HEK293 (cell line): ENCODE data around the gene PDLIM1.

Experiments
- CTCF ChIA-PET: fragments of 350-600 bp; formaldehyde crosslinking; extraction: SDS; loops from one replicate; lab custom pipeline; 2021; ENCODE audit warnings: antibody characterized with exemption; lab: Yijun Ruan, JAX
- POLR2A ChIA-PET: fragments of 300-600 bp; formaldehyde crosslinking; extraction: SDS; loops from one replicate; lab custom pipeline; 2020; ENCODE audit warnings: antibody characterized with exemption, inconsistent platforms; lab: Yijun Ruan, JAX
- H3K27ac ChIP-seq: fragments of 200-500 bp; sonication (Bioruptor generic); 2 replicates; pipeline ENCODE4 v1.5.1; 2014; ENCODE audit warnings: low read depth, low read length, control low read depth, inconsistent platforms; ENCODE audit errors: extremely low read depth
- H3K36me3 ChIP-seq, 2 experiments: fragments of 200-500 bp in 1 of 2; sonication (Bioruptor generic) in 1 of 2; 1 replicate in 1 of 2; 2 replicates in 1 of 2; pipeline ENCODE4 v1.5.1; 2014 to 2017; ENCODE audit warnings: inconsistent platforms in 2 of 2, low read length in 2 of 2; ENCODE audit not compliant: control insufficient read depth in 2 of 2, insufficient read depth in 1 of 2
- H3K4me1 ChIP-seq: fragments of 200-500 bp; sonication (Bioruptor generic); 2 replicates; pipeline ENCODE4 v1.5.1; 2014; ENCODE audit warnings: mild to moderate bottlenecking, low read length, inconsistent platforms; ENCODE audit not compliant: control insufficient read depth, insufficient read depth
- H3K4me3 ChIP-seq: 2 replicates; pipeline ENCODE4 v1.5.1; 2011; ENCODE audit warnings: low read depth, mild to moderate bottlenecking, control low read depth, low read length, moderate library complexity
- H3K9me3 ChIP-seq: fragments of 200-500 bp; sonication (Bioruptor generic); 2 replicates; pipeline ENCODE4 v1.5.1; 2014; ENCODE audit warnings: low read depth, low read length, inconsistent platforms; ENCODE audit not compliant: control insufficient read depth, insufficient read depth
- FEZF1 ChIP-seq: fragments of 450-650 bp; formaldehyde crosslinking; IDR thresholded peaks from 2 replicates; pipeline ENCODE4 v1.5.1; 2016; ENCODE audit warnings: missing biosample characterization, missing genetic modification characterization
- OVOL3 ChIP-seq: fragments of 450-650 bp; formaldehyde crosslinking; IDR thresholded peaks from 2 replicates; pipeline ENCODE4 v1.5.1; 2016; ENCODE audit warnings: missing biosample characterization, missing genetic modification characterization
- PRDM1 ChIP-seq: fragments of 450-650 bp; formaldehyde crosslinking; IDR thresholded peaks from 2 replicates; pipeline ENCODE4; 2016; ENCODE audit warnings: missing biosample characterization, missing genetic modification characterization
- SETDB1 ChIP-seq: IDR thresholded peaks from one replicate; pipeline ENCODE4 v1.6.1; 2017; ENCODE audit warnings: mild to moderate bottlenecking, low read length, moderate library complexity, mixed read lengths; ENCODE audit not compliant: insufficient read length
- SP3 ChIP-seq: fragments of 450-650 bp; formaldehyde crosslinking; IDR thresholded peaks from 2 replicates; pipeline ENCODE4 v1.5.1; 2016; ENCODE audit warnings: missing biosample characterization, missing genetic modification characterization
- YY1 ChIP-seq: fragments of 450-650 bp; formaldehyde crosslinking; IDR thresholded peaks from 2 replicates; pipeline ENCODE4 v1.5.1; 2018; ENCODE audit warnings: missing biosample characterization, missing genetic modification characterization
- ZEB2 ChIP-seq: fragments of 450-650 bp; formaldehyde crosslinking; IDR thresholded peaks from 2 replicates; pipeline ENCODE4 v1.5.1; 2016; ENCODE audit warnings: missing biosample characterization, missing genetic modification characterization
- ZFHX2 ChIP-seq: fragments of 450-650 bp; formaldehyde crosslinking; conservative IDR thresholded peaks from 2 replicates; pipeline ENCODE4 v1.5.1; 2016; ENCODE audit warnings: missing biosample characterization, missing genetic modification characterization
- ZFP37 ChIP-seq: fragments of 450-650 bp; formaldehyde crosslinking; IDR thresholded peaks from 2 replicates; pipeline ENCODE4 v1.5.1; 2016; ENCODE audit warnings: missing biosample characterization, missing genetic modification characterization
- ZIC2 ChIP-seq: fragments of 450-650 bp; formaldehyde crosslinking; IDR thresholded peaks from 2 replicates; pipeline ENCODE4 v1.5.1; 2016; ENCODE audit warnings: missing biosample characterization, missing genetic modification characterization
- ZNF19 ChIP-seq: fragments of 450-650 bp; formaldehyde crosslinking; IDR thresholded peaks from 2 replicates; pipeline ENCODE4; 2016; ENCODE audit warnings: missing biosample characterization, missing genetic modification characterization, low read depth
- ZNF221 ChIP-seq: fragments of 450-650 bp; formaldehyde crosslinking; IDR thresholded peaks from 2 replicates; pipeline ENCODE4 v1.5.1; 2017; ENCODE audit warnings: missing biosample characterization, missing genetic modification characterization, borderline replicate concordance
- ZNF248 ChIP-seq: fragments of 450-650 bp; formaldehyde crosslinking; IDR thresholded peaks from 2 replicates; pipeline ENCODE4 v1.5.1; 2017; ENCODE audit warnings: missing biosample characterization, missing genetic modification characterization
- ZNF350 ChIP-seq: fragments of 450-650 bp; formaldehyde crosslinking; IDR thresholded peaks from 2 replicates; pipeline ENCODE4 v1.5.0; 2017; ENCODE audit warnings: missing biosample characterization, mild to moderate bottlenecking, missing genetic modification characterization
- ZNF404 ChIP-seq: fragments of 450-650 bp; formaldehyde crosslinking; IDR thresholded peaks from 2 replicates; pipeline ENCODE4 v1.5.1; 2017; ENCODE audit warnings: missing biosample characterization, missing genetic modification characterization
- ZNF426 ChIP-seq: fragments of 450-650 bp; formaldehyde crosslinking; IDR thresholded peaks from 2 replicates; pipeline ENCODE4 v1.5.1; 2017; ENCODE audit warnings: missing biosample characterization, missing genetic modification characterization, mild to moderate bottlenecking, inconsistent platforms, moderate library complexity
- ZNF530 ChIP-seq: fragments of 450-650 bp; formaldehyde crosslinking; IDR thresholded peaks from 2 replicates; pipeline ENCODE4 v1.5.1; 2016; ENCODE audit warnings: low read depth, missing biosample characterization, missing genetic modification characterization
- ZNF558 ChIP-seq: fragments of 450-650 bp; formaldehyde crosslinking; IDR thresholded peaks from 2 replicates; pipeline ENCODE4 v1.5.1; 2016; ENCODE audit warnings: missing biosample characterization, missing genetic modification characterization
- ZNF560 ChIP-seq: fragments of 450-650 bp; formaldehyde crosslinking; IDR thresholded peaks from 2 replicates; pipeline ENCODE4 v1.5.1; 2017; ENCODE audit warnings: missing biosample characterization, missing genetic modification characterization, borderline replicate concordance
- ZNF571 ChIP-seq: fragments of 450-650 bp; formaldehyde crosslinking; IDR thresholded peaks from 2 replicates; pipeline ENCODE4 v1.5.0; 2017; ENCODE audit warnings: missing biosample characterization, missing genetic modification characterization
- ZNF585B ChIP-seq: fragments of 450-650 bp; formaldehyde crosslinking; IDR thresholded peaks from 2 replicates; pipeline ENCODE4 v1.5.1; 2016; ENCODE audit warnings: missing biosample characterization, missing genetic modification characterization
- ZNF777 ChIP-seq: fragments of 450-650 bp; formaldehyde crosslinking; IDR thresholded peaks from 2 replicates; pipeline ENCODE4 v1.5.1; 2017; ENCODE audit warnings: missing biosample characterization, missing genetic modification characterization, borderline replicate concordance
- TF ChIP-seq, protein P1 (sequence below): sonication (generic); formaldehyde crosslinking; IDR thresholded peaks from 2 replicates; pipeline ENCODE4 v1.8.1; 2022; ENCODE audit warnings: mild to moderate bottlenecking, moderate library complexity, missing genetic modification reagents
- TF ChIP-seq, protein P2 (sequence below): fragments of 450-650 bp; formaldehyde crosslinking; IDR thresholded peaks from 2 replicates; pipeline ENCODE4; 2016; ENCODE audit warnings: missing biosample characterization, missing genetic modification characterization
- TF ChIP-seq, protein P3 (sequence below): fragments of 450-650 bp; formaldehyde crosslinking; conservative IDR thresholded peaks from 2 replicates; pipeline ENCODE4 v1.5.1; 2016; ENCODE audit warnings: low read depth, missing biosample characterization, missing genetic modification characterization
- TF ChIP-seq, protein P4 (sequence below): fragments of 450-650 bp; formaldehyde crosslinking; IDR thresholded peaks from 2 replicates; pipeline ENCODE4 v1.5.1; 2016; ENCODE audit warnings: missing biosample characterization, missing genetic modification characterization

PDLIM1 gene

DNA sequence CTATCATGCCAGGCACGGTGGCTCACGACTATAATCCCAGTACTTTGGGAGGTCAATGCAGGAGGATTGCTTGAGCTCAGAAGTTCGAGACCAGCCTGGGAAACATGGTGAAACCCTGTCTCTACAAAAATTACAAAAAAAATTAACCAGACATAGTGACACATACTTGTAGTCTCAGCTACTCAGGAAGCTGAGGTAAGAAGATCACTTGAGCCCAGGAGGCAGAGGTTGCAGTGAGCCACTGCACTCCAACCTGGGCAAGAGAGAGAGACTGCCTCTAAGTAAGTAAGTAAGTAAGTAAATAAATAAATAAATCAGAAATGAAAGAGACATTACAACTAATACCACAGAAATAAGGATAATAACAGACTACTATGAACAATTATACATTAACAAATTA is 36.2 kb downstream of the PDLIM1 start (continued):
- TF ChIP-seq ZEB2 (tag by site-specific recombination) (no peak), ZFHX2 (tag by site-specific recombination) (no peak)

DNA sequence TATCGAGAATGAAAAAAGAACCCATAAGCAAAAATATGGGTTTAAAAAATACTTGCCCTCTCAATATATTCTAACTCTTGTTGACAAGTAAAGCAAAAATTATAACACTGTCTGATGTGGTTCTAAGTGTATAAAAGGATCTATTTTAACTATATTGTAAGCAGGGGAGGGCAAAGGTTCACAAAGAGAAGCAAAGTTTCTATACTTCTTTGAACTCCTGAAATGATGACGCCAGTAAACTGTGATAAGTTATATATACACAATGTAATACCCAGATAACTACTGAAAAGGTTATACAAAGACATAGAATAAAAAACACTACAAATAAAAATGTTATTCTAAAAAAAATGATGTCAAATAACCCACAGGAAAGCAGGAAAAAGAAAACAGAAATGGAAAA is 37.1 kb downstream of the PDLIM1 start:
- Histone ChIP-seq H3K36me3 (peaks cover 25 to 28% of the 10 kb centered on the region in 2 experiments), H3K4me1 (no peaks in the 10 kb centered on the region), H3K27ac (no peak overlapping the region), H3K9me3 (no peaks in the 10 kb centered on the region), H3K4me3 (no peak overlapping the region)
- TF ChIP-seq ZNF777 (tag by site-specific recombination), result no peak
- TF ChIP-seq, protein P1, sequence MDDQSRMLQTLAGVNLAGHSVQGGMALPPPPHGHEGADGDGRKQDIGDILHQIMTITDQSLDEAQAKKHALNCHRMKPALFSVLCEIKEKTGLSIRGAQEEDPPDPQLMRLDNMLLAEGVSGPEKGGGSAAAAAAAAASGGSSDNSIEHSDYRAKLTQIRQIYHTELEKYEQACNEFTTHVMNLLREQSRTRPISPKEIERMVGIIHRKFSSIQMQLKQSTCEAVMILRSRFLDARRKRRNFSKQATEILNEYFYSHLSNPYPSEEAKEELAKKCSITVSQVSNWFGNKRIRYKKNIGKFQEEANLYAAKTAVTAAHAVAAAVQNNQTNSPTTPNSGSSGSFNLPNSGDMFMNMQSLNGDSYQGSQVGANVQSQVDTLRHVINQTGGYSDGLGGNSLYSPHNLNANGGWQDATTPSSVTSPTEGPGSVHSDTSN (CRISPR knock-in tag), result no peak
- no peak for TF ChIP-seq ZNF221 (tag by site-specific recombination)
- TF ChIP-seq SP3 (tag by site-specific recombination), result no peak
- TF ChIP-seq ZNF558 (tag by site-specific recombination), result no peak
- TF ChIP-seq ZNF426 (tag by site-specific recombination), result no peak
- TF ChIP-seq FEZF1, result no peak
- no peak for TF ChIP-seq ZFP37
- no peak for TF ChIP-seq YY1
- no peak for TF ChIP-seq ZNF404
- no peak for TF ChIP-seq ZNF19 (tag by site-specific recombination)
- CTCF ChIA-PET, result interaction anchor here (0.6 to 1.4 kb wide), 2 partner anchors 121 to 243 kb away, joined by 3 to 6 read pairs; no protein-coding TSS in a partner anchor
- POLR2A ChIA-PET, result no interaction called here

DNA sequence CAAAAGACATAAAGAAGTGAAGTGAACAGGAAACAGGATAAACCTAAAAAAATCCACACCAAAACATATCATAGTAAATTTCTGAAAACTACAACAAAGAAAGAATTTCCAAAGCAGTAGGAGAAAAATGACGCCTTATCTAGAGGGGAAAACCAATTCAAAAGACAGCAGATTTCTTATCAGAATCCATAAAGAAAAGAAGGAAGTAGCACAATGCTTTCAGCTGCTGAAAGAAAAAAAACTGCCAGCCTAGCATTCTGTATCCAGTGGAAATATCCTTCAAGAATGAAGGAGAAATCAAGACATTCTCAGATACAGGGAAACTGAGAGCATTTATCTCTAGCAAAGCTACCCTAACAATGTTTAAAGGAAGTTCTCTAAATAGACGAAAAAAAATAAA is 37.8 kb downstream of the PDLIM1 start:
- no peaks in the 10 kb centered on the region for H3K4me1 ChIP-seq
- H3K27ac ChIP-seq, result no peak overlapping the region
- H3K4me3 ChIP-seq, result no peak overlapping the region
- no peaks in the 10 kb centered on the region for H3K9me3 ChIP-seq
- ChIA-PET CTCF (interaction anchor here (0.6 kb wide), 1 partner anchor 242 kb away, joined by 3 read pairs; no protein-coding TSS in a partner anchor), POLR2A (no interaction called here)
- H3K36me3 ChIP-seq, result peaks cover 18 to 24% of the 10 kb centered on the region in 2 experiments
- TF ChIP-seq ZNF585B (tag by site-specific recombination) (no peak), ZNF248 (tag by site-specific recombination) (no peak), OVOL3 (tag by site-specific recombination) (no peak), ZNF350 (no peak), ZNF530 (tag by site-specific recombination) (no peak), ZIC2 (tag by site-specific recombination) (no peak), ZNF571 (tag by site-specific recombination) (no peak), PRDM1 (tag by site-specific recombination) (no peak), ZNF560 (tag by site-specific recombination) (no peak), SETDB1 (no peak)
- TF ChIP-seq, protein P2, sequence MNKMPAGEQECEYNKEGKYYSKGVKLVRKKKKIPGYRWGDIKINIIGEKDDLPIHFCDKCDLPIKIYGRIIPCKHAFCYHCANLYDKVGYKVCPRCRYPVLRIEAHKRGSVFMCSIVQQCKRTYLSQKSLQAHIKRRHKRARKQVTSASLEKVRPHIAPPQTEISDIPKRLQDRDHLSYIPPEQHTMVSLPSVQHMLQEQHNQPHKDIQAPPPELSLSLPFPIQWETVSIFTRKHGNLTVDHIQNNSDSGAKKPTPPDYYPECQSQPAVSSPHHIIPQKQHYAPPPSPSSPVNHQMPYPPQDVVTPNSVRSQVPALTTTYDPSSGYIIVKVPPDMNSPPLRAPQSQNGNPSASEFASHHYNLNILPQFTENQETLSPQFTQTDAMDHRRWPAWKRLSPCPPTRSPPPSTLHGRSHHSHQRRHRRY (tag by site-specific recombination), result no peak
- TF ChIP-seq, protein P3, sequence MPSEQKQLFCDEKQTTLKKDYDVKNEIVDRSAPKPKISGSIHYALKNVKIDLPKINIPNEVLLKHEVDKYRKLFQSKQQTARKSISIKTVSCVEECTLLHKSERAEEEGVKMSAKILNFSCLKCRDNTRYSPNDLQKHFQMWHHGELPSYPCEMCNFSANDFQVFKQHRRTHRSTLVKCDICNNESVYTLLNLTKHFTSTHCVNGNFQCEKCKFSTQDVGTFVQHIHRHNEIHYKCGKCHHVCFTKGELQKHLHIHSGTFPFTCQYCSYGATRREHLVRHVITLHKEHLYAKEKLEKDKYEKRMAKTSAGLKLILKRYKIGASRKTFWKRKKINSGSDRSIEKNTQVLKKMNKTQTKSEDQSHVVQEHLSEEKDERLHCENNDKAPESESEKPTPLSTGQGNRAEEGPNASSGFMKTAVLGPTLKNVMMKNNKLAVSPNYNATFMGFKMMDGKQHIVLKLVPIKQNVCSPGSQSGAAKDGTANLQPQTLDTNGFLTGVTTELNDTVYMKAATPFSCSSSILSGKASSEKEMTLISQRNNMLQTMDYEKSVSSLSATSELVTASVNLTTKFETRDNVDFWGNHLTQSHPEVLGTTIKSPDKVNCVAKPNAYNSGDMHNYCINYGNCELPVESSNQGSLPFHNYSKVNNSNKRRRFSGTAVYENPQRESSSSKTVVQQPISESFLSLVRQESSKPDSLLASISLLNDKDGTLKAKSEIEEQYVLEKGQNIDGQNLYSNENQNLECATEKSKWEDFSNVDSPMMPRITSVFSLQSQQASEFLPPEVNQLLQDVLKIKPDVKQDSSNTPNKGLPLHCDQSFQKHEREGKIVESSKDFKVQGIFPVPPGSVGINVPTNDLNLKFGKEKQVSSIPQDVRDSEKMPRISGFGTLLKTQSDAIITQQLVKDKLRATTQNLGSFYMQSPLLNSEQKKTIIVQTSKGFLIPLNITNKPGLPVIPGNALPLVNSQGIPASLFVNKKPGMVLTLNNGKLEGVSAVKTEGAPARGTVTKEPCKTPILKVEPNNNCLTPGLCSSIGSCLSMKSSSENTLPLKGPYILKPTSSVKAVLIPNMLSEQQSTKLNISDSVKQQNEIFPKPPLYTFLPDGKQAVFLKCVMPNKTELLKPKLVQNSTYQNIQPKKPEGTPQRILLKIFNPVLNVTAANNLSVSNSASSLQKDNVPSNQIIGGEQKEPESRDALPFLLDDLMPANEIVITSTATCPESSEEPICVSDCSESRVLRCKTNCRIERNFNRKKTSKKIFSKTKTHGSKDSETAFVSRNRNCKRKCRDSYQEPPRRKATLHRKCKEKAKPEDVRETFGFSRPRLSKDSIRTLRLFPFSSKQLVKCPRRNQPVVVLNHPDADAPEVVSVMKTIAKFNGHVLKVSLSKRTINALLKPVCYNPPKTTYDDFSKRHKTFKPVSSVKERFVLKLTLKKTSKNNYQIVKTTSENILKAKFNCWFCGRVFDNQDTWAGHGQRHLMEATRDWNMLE (tag by site-specific recombination), result no peak
- TF ChIP-seq, protein P4, sequence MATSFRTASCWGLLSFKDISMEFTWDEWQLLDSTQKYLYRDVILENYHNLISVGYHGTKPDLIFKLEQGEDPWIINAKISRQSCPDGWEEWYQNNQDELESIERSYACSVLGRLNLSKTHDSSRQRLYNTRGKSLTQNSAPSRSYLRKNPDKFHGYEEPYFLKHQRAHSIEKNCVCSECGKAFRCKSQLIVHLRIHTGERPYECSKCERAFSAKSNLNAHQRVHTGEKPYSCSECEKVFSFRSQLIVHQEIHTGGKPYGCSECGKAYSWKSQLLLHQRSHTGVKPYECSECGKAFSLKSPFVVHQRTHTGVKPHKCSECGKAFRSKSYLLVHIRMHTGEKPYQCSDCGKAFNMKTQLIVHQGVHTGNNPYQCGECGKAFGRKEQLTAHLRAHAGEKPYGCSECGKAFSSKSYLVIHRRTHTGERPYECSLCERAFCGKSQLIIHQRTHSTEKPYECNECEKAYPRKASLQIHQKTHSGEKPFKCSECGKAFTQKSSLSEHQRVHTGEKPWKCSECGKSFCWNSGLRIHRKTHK, result no peak
